Measurements from ENCODE around the gene EFHD2. TPM values are rescaled to one million over a fixed set of nuclear protein-coding genes. Genes with fewer than 3 reads are reported as not detected.

EFHD2 gene, protein sequence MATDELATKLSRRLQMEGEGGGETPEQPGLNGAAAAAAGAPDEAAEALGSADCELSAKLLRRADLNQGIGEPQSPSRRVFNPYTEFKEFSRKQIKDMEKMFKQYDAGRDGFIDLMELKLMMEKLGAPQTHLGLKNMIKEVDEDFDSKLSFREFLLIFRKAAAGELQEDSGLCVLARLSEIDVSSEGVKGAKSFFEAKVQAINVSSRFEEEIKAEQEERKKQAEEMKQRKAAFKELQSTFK
- 10 to 100 TPM; 38.9 to 55.7 (median 43.5) TPM for total RNA-seq

DNA sequence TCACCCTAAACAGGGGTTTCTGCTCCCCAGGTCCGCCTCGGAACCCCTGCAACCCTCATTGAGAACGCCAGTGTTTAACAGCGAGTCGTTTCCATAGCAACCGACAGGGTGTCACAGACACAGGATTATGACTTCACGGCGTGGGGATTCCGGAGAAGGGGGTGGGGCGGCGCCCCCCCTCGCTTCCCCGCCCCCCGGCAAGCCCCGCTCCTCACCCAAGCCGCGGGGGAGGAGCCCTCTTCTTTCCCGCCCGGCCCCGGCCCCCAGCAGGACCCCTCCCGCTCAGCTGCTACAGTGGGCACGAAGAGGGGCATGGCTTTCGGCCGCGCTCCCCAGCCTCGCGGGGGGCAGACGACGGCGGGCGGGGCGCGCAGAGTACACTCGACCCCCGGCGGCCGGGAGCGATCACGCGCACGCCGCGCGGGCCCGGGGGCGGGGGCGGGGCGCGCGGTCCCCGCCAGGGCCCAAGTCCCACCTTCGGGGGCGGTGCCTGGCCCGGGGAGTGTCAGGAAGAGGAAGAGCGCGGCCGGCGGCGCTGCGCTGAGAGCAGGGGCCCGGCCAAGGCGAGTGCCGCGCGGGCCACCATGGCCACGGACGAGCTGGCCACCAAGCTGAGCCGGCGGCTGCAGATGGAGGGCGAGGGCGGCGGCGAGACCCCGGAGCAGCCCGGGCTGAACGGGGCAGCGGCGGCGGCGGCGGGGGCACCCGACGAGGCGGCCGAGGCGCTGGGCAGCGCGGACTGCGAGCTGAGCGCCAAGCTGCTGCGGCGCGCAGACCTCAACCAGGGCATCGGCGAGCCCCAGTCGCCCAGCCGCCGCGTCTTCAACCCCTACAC is at the start of gene EFHD2:
TSS of gene EFHD2 (plus strand) at position 501 of the 835 bp plus-strand sequence. CDS start at position 585, 84 bp downstream.
- WGBS, 2 donors: 1 to 3% methylated on average over 10 to 51 of the region's 99 CpGs
- TF ChIP-seq, protein P1, sequence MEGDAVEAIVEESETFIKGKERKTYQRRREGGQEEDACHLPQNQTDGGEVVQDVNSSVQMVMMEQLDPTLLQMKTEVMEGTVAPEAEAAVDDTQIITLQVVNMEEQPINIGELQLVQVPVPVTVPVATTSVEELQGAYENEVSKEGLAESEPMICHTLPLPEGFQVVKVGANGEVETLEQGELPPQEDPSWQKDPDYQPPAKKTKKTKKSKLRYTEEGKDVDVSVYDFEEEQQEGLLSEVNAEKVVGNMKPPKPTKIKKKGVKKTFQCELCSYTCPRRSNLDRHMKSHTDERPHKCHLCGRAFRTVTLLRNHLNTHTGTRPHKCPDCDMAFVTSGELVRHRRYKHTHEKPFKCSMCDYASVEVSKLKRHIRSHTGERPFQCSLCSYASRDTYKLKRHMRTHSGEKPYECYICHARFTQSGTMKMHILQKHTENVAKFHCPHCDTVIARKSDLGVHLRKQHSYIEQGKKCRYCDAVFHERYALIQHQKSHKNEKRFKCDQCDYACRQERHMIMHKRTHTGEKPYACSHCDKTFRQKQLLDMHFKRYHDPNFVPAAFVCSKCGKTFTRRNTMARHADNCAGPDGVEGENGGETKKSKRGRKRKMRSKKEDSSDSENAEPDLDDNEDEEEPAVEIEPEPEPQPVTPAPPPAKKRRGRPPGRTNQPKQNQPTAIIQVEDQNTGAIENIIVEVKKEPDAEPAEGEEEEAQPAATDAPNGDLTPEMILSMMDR (IDR thresholded peaks at IDR 0.05): no peak
- no peak for TF ChIP-seq POLR2A (IDR thresholded peaks at IDR 0.05)
- H3K4me3 ChIP-seq (ENCODE audit: low read depth, poor library complexity, severe bottlenecking): peak within 1 kb of the TSS; percentile 73
- intact Hi-C loops (cut with DNase I; ENCODE audit: low total_unique reads): no loop called here
- DNase-seq (ENCODE audit: low spot score in 2 of 2): peak; percentile 66 to 96

DNA sequence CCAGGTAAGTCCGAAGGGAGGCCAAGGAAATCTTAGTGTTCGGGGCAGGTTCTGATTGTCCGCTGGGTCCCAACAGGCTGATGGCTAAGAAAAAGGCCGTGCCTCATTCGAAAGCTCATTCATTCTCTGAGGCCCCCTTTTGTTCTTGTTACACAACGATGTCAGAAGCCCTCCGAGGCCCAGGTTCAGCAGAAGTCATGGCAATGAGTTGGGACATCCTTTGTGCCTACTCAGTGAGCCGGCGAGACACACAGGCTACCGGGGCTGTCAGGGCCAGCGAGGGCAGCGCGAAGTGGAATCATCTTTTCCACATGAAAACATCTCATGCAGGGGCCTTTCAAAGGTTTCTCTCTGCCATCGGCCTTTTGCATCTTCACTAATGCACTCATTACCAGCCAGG is 49.0 kb upstream of the EFHD2 start:
- intact Hi-C loops (cut with DNase I; ENCODE audit: low total_unique reads): no loop called here
- no peak for TF ChIP-seq POLR2A (IDR thresholded peaks at IDR 0.05)
- TF ChIP-seq, protein P1 (IDR thresholded peaks at IDR 0.05): no peak
- DNase-seq (ENCODE audit: low spot score in 2 of 2): no peak
- H3K4me3 ChIP-seq (ENCODE audit: low read depth, poor library complexity, severe bottlenecking): no peak overlapping the region
- 91 to 95% methylated on average over 14 of the region's 14 CpGs for WGBS, 2 donors

DNA sequence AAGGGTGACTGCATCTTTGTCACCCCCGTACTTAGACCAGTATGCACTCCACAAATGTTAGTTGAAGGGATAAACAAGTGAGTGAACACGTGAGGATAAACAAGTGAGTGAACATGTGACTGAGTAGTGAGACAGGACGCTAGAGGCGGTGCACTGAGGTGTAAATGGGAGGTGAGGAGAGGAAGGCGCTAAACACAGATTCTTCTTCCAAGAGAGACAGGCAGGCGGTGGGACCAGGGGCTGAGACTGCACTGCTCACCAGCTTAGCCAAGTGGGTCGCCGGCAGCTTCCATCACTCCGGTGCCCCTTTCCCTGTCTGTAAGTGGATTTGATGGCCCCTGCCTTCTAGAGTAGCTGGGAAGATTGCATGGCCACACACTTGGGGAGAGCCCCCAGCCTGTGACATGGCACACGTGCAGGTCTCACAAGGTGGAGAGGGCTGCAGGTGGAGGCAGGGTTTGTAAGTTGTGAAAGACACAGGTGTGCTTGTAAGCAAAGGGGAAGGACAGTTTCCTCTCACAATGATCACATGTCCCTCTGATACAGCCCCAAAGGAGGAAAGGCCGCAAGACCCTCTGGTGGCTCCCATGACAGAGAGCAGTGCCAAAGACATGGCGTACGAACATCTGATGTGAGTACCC is 47.5 kb upstream of the EFHD2 start:
- intact Hi-C loops (cut with DNase I; ENCODE audit: low total_unique reads): no loop called here
- 92 to 94% methylated on average over 13 of the region's 13 CpGs for WGBS, 2 donors
- no peak for DNase-seq (ENCODE audit: low spot score in 2 of 2)
- H3K4me3 ChIP-seq (ENCODE audit: low read depth, poor library complexity, severe bottlenecking): no peak overlapping the region
- no peak for TF ChIP-seq POLR2A (IDR thresholded peaks at IDR 0.05)
- TF ChIP-seq, protein P1 (IDR thresholded peaks at IDR 0.05): no peak

DNA sequence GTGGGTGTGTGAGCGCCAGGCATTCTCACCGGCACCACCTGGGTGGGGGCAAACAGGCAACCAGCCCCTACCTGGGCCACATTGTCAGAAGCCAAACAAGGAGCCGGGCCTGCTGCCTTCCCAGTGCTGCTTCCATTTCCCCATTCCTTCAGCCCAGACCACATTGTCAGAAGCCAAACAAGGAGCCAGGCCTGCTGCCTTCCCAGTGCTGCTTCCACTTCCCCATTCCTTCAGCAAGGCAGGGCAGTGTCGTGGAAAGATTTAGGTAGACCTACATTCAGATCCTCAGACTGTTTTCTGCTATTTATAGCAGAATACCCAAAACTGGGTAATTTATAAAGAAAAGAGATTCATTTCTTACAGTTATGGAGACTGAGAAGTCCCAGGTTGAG is 47.0 kb upstream of the EFHD2 start:
- intact Hi-C loops (cut with DNase I; ENCODE audit: low total_unique reads): no loop called here
- no peak for DNase-seq (ENCODE audit: low spot score in 2 of 2)
- no peak for TF ChIP-seq POLR2A (IDR thresholded peaks at IDR 0.05)
- TF ChIP-seq, protein P1 (IDR thresholded peaks at IDR 0.05): no peak
- H3K4me3 ChIP-seq (ENCODE audit: low read depth, poor library complexity, severe bottlenecking): no peak overlapping the region
- WGBS, 2 donors: 89 to 92% methylated on average over 4 of the region's 4 CpGs

DNA sequence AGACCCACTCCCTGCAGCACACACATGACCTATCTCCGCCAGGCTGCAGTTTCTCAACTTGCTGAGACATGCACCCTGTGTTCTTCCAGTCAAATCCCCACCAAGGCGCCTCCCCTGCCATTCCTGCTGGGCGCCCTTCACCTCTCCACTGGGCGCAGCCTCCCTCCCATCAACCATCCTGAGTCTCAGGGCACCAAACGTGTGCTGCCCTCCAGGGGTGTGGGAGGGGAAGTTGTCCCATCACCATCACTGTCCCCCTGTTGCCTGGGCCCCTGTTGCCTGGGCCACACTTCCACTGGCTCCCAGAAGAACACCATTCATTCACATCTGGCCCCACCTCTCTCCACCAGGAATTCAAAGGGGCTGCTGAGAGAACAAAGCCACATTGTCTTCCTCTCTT is 44.9 kb upstream of the EFHD2 start:
- WGBS, 2 donors: 63 to 65% methylated on average over 5 of the region's 5 CpGs
- TF ChIP-seq POLR2A (IDR thresholded peaks at IDR 0.05): no peak
- TF ChIP-seq, protein P1 (IDR thresholded peaks at IDR 0.05): no peak
- H3K4me3 ChIP-seq (ENCODE audit: low read depth, poor library complexity, severe bottlenecking): no peak overlapping the region
- intact Hi-C loops (cut with DNase I; ENCODE audit: low total_unique reads): no loop called here
- DNase-seq (ENCODE audit: low spot score in 2 of 2): no peak
